Stimulated activated naive CD8-positive, alpha-beta T cell treated with anti-CD3 and anti-CD28 coated beads, Interleukin-15, Interleukin-2, amounts not matched to agents 100 ng/mL and 50 ng/mL, for 24 hours (primary cell): ENCODE data around the gene OR1A1.

Source experiments
- H3K27ac Mint-ChIP-seq: one replicate; pipeline ENCODE4 v1.8.0; 2021; ENCODE audit warnings: mild to moderate bottlenecking, mixed read lengths
- H3K27me3 Mint-ChIP-seq: one replicate; pipeline ENCODE4 v1.8.0; 2021; ENCODE audit warnings: mixed read lengths
- H3K36me3 Mint-ChIP-seq: one replicate; pipeline ENCODE4 v1.8.0; 2021; ENCODE audit warnings: low read depth, mixed read lengths
- H3K4me1 Mint-ChIP-seq: one replicate; pipeline ENCODE4 v1.8.0; 2021; ENCODE audit warnings: low read depth, mixed read lengths
- H3K4me3 Mint-ChIP-seq: one replicate; pipeline ENCODE4 v1.8.0; 2021; ENCODE audit warnings: mild to moderate bottlenecking, mixed read lengths
- H3K9me3 Mint-ChIP-seq: one replicate; pipeline ENCODE4 v1.8.0; 2021; ENCODE audit warnings: mixed read lengths

Gene OR1A1

DNA sequence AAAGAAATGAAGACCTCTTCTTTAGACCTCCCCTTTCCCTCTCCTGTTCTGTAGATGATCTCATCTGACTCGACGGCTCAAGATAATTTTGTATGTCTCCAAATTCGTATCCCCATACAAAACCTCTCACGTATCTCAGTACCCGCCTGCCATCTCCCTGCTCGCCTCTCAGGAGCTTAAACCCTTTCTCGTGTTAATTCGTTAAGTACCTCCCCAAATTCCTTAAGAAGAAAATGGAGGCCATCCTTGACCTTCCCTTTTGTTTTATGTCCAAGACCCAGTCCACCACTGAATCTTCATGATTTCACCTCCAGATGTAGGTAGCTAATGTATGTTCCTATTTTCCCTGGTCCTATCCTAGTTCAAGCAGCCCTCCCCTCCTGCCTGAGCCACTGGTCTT is 49.1 kb downstream of the OR1A1 start:
- Mint-ChIP-seq H3K4me3 (no peak overlapping the region), H3K27me3 (peaks cover 10% of the 10 kb centered on the region), H3K4me1 (no peaks in the 10 kb centered on the region), H3K9me3 (no peaks in the 10 kb centered on the region), H3K36me3 (no peaks in the 10 kb centered on the region), H3K27ac (no peak overlapping the region)

DNA sequence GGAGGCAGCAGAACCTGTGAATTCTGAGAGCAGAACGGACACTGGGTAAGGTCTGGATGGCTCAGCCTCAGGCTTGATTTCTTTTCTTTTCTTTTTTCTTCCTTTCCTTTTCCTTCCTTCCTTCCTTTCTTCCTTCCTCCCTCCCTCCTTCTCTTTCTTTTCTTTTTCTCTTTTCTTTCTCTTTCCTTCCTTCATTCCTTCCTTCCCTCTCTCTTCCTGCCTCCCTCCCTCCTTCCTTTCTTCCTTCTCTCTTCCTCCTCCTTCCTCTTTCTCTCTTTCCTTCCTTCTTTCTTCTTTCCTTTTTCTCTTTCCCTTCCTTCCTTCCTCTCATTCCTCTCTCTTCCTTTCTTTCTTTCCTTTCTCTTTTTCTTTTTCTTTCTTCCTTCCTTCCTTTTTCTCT is 52.7 kb downstream of the OR1A1 start:
- Mint-ChIP-seq H3K4me3 (no peak overlapping the region), H3K27me3 (peaks cover 6% of the 10 kb centered on the region), H3K4me1 (no peaks in the 10 kb centered on the region), H3K9me3 (no peaks in the 10 kb centered on the region), H3K27ac (no peak overlapping the region), H3K36me3 (no peaks in the 10 kb centered on the region)

DNA sequence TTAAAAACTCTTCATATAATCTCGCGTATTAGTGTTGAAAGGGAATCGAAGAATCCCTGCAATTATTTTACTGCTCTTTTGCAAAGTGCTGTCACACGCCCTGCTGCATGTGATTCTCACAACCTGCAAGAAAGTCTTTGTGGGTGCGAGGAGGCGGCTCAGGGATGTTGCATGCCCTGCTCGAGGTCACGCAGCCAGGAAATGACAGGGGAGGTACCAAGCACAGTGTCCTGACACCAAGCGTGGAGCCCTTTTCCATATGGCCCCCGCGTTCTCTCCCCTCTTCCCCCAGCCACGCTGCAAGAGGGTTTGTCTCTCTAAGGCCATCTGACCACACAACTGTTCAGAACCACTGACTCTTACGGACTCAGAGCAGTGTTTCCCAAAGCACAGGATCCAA is 53.1 kb downstream of the OR1A1 start:
- Mint-ChIP-seq H3K27ac (no peak overlapping the region), H3K27me3 (peaks cover 6% of the 10 kb centered on the region), H3K36me3 (no peaks in the 10 kb centered on the region), H3K4me1 (no peaks in the 10 kb centered on the region), H3K4me3 (no peak overlapping the region), H3K9me3 (no peaks in the 10 kb centered on the region)
